HEK293 (cell line): Measurements from ENCODE around the gene MLLT10.
A peak's percentile ranks its signal among the peaks of the same experiment; 100 is the strongest.

ENCODE experiments used
- BCL11B ChIP-seq: fragments of 450-650 bp; formaldehyde crosslinking; IDR thresholded peaks from 2 replicates; pipeline ENCODE4 v1.5.1; 2016; ENCODE audit warnings: low read depth, missing biosample characterization, missing genetic modification characterization
- GLIS1 ChIP-seq: fragments of 450-650 bp; formaldehyde crosslinking; IDR thresholded peaks from 2 replicates; pipeline ENCODE4 v1.5.1; 2016; ENCODE audit warnings: missing biosample characterization, missing genetic modification characterization
- GLIS2 ChIP-seq: fragments of 450-650 bp; formaldehyde crosslinking; IDR thresholded peaks from 2 replicates; pipeline ENCODE4 v1.5.1; 2016; ENCODE audit warnings: missing biosample characterization, missing genetic modification characterization
- INSM2 ChIP-seq: fragments of 450-650 bp; formaldehyde crosslinking; IDR thresholded peaks from 2 replicates; pipeline ENCODE4 v1.5.1; 2016; ENCODE audit warnings: missing biosample characterization, missing genetic modification characterization
- KLF17 ChIP-seq: fragments of 450-650 bp; formaldehyde crosslinking; IDR thresholded peaks from 2 replicates; pipeline ENCODE4 v1.5.1; 2016; ENCODE audit warnings: missing biosample characterization, missing genetic modification characterization
- PRDM1 ChIP-seq: fragments of 450-650 bp; formaldehyde crosslinking; IDR thresholded peaks from 2 replicates; pipeline ENCODE4; 2016; ENCODE audit warnings: missing biosample characterization, missing genetic modification characterization
- PRDM6 ChIP-seq: fragments of 450-650 bp; formaldehyde crosslinking; IDR thresholded peaks from 2 replicates; pipeline ENCODE4 v1.5.1; 2017; ENCODE audit warnings: missing biosample characterization, missing genetic modification characterization
- SP7 ChIP-seq: fragments of 450-650 bp; formaldehyde crosslinking; IDR thresholded peaks from 2 replicates; pipeline ENCODE4 v1.5.1; 2016; ENCODE audit warnings: missing biosample characterization, missing genetic modification characterization
- ZBTB20 ChIP-seq: fragments of 450-650 bp; formaldehyde crosslinking; IDR thresholded peaks from 2 replicates; pipeline ENCODE4 v1.5.1; 2016; ENCODE audit warnings: missing biosample characterization, missing genetic modification characterization
- ZEB2 ChIP-seq: fragments of 450-650 bp; formaldehyde crosslinking; IDR thresholded peaks from 2 replicates; pipeline ENCODE4 v1.5.1; 2016; ENCODE audit warnings: missing biosample characterization, missing genetic modification characterization
- ZFP3 ChIP-seq: fragments of 450-650 bp; formaldehyde crosslinking; IDR thresholded peaks from 2 replicates; pipeline ENCODE4 v1.5.1; 2016; ENCODE audit warnings: low read depth, missing biosample characterization, missing genetic modification characterization
- ZNF112 ChIP-seq: fragments of 450-650 bp; formaldehyde crosslinking; IDR thresholded peaks from 2 replicates; pipeline ENCODE4 v1.5.0; 2017; ENCODE audit warnings: missing biosample characterization, missing genetic modification characterization
- ZNF16 ChIP-seq: fragments of 450-650 bp; formaldehyde crosslinking; IDR thresholded peaks from 2 replicates; pipeline ENCODE4 v1.5.1; 2016; ENCODE audit warnings: low read depth, missing biosample characterization, missing genetic modification characterization
- ZNF274 ChIP-seq, 2 experiments: fragments of 200-500 bp in 1 of 2; fragments of 450-650 bp in 1 of 2; sonication (Bioruptor generic) in 1 of 2; formaldehyde crosslinking in 1 of 2; IDR thresholded peaks; 2 replicates each; pipeline versions ENCODE4 v1.5.1 to v1.6.1; 2014 to 2016; ENCODE audit warnings: borderline replicate concordance in 1 of 2, inconsistent platforms in 1 of 2, low read length in 1 of 2, missing biosample characterization in 1 of 2, missing genetic modification characterization in 1 of 2
- ZNF341 ChIP-seq: fragments of 450-650 bp; formaldehyde crosslinking; IDR thresholded peaks from 2 replicates; pipeline ENCODE4; 2016; ENCODE audit warnings: low read depth, missing biosample characterization, missing genetic modification characterization
- ZNF423 ChIP-seq: fragments of 450-650 bp; formaldehyde crosslinking; IDR thresholded peaks from 2 replicates; pipeline ENCODE4 v1.5.1; 2016; ENCODE audit warnings: missing biosample characterization, missing genetic modification characterization
- ZNF529 ChIP-seq: fragments of 450-650 bp; formaldehyde crosslinking; IDR thresholded peaks from 2 replicates; pipeline ENCODE4 v1.5.1; 2017; ENCODE audit warnings: missing genetic modification characterization, missing biosample characterization; ENCODE audit not compliant: insufficient replicate concordance
- ZNF560 ChIP-seq: fragments of 450-650 bp; formaldehyde crosslinking; IDR thresholded peaks from 2 replicates; pipeline ENCODE4 v1.5.1; 2017; ENCODE audit warnings: missing biosample characterization, missing genetic modification characterization, borderline replicate concordance
- ZNF585B ChIP-seq: fragments of 450-650 bp; formaldehyde crosslinking; IDR thresholded peaks from 2 replicates; pipeline ENCODE4 v1.5.1; 2016; ENCODE audit warnings: missing biosample characterization, missing genetic modification characterization
- ZNF596 ChIP-seq: fragments of 450-650 bp; IDR thresholded peaks from 2 replicates; pipeline ENCODE4 v1.5.0; 2018; ENCODE audit warnings: missing biosample characterization, mild to moderate bottlenecking, missing genetic modification characterization, moderate library complexity
- ZNF610 ChIP-seq: fragments of 450-650 bp; formaldehyde crosslinking; IDR thresholded peaks from 2 replicates; pipeline ENCODE4 v1.5.1; 2016; ENCODE audit warnings: missing biosample characterization, missing genetic modification characterization, borderline replicate concordance
- ZNF623 ChIP-seq: fragments of 450-650 bp; formaldehyde crosslinking; IDR thresholded peaks from 2 replicates; pipeline ENCODE4 v1.5.1; 2016; ENCODE audit warnings: missing biosample characterization, missing genetic modification characterization
- ZNF658 ChIP-seq: fragments of 450-650 bp; formaldehyde crosslinking; IDR thresholded peaks from 2 replicates; pipeline ENCODE4; 2016; ENCODE audit warnings: missing biosample characterization, missing genetic modification characterization
- ZNF785 ChIP-seq: fragments of 450-650 bp; formaldehyde crosslinking; IDR thresholded peaks from 2 replicates; pipeline ENCODE4 v1.5.1; 2016; ENCODE audit warnings: missing biosample characterization, missing genetic modification characterization
- ZXDB ChIP-seq: fragments of 450-650 bp; formaldehyde crosslinking; IDR thresholded peaks from 2 replicates; pipeline ENCODE4 v1.5.1; 2016; ENCODE audit warnings: missing biosample characterization, missing genetic modification characterization
- TF ChIP-seq, protein P1 (sequence below): fragments of 450-650 bp; formaldehyde crosslinking; IDR thresholded peaks from 2 replicates; pipeline ENCODE4 v1.5.1; 2016; ENCODE audit warnings: missing biosample characterization, missing genetic modification characterization
- TF ChIP-seq, protein P2 (sequence below): fragments of 450-650 bp; formaldehyde crosslinking; optimal IDR thresholded peaks from 2 replicates; pipeline ENCODE3; 2016; ENCODE audit warnings: missing biosample characterization, mild to moderate bottlenecking, missing genetic modification characterization
- TF ChIP-seq, protein P3 (sequence below): fragments of 450-650 bp; formaldehyde crosslinking; IDR thresholded peaks from 2 replicates; pipeline ENCODE4 v1.5.1; 2016; ENCODE audit warnings: missing biosample characterization, missing genetic modification characterization
- TF ChIP-seq, protein P4 (sequence below): fragments of 450-650 bp; formaldehyde crosslinking; conservative IDR thresholded peaks from 2 replicates; pipeline ENCODE4 v1.5.1; 2016; ENCODE audit warnings: low read depth, missing biosample characterization, missing genetic modification characterization

Gene MLLT10

GRCh38 chr10:21495752-21496342 lies 38.2 kb upstream of the MLLT10 start (continued):
- TF ChIP-seq BCL11B (tag by site-specific recombination) (peak; percentile 46; the same call in 1 of the 2 replicates), ZNF341 (tag by site-specific recombination) (peak; percentile 88), PRDM1 (tag by site-specific recombination) (0 out of 2 replicates have a peak, but pooled peaks have one; percentile 24), ZNF274 (IDR thresholded peaks at IDR 0.05; ENCODE audit: low read length) (no peak), ZNF274 (tag by site-specific recombination; IDR thresholded peaks at IDR 0.05; ENCODE audit: borderline replicate concordance) (no peak), GLIS2 (tag by site-specific recombination) (peak; percentile 91), ZNF658 (tag by site-specific recombination) (no peak), ZNF112 (no peak), ZNF610 (tag by site-specific recombination) (peak; percentile 77; the same call in 1 of the 2 replicates), ZNF596 (peak; percentile 72), ZNF623 (tag by site-specific recombination) (no peak), INSM2 (0 out of 2 replicates have a peak, but pooled peaks have one; percentile 16), SP7 (tag by site-specific recombination) (peak; percentile 68; the same call in 1 of the 2 replicates), ZNF785 (tag by site-specific recombination) (0 out of 2 replicates have a peak, but pooled peaks have one; percentile 31), ZNF585B (no peak), ZXDB (tag by site-specific recombination) (peak; percentile 46), ZBTB20 (tag by site-specific recombination) (peak; percentile 87), PRDM6 (tag by site-specific recombination) (no peak), ZNF423 (tag by site-specific recombination) (0 out of 2 replicates have a peak, but pooled peaks have one; percentile 26), ZFP3 (tag by site-specific recombination) (no peak), ZNF529 (tag by site-specific recombination) (no peak), KLF17 (tag by site-specific recombination) (no peak; the same call in 1 of the 2 replicates), ZEB2 (tag by site-specific recombination) (peak; percentile 97), ZNF560 (tag by site-specific recombination) (no peak), ZNF16 (tag by site-specific recombination) (no peak), GLIS1 (tag by site-specific recombination) (peak; percentile 66)
- TF ChIP-seq, protein P1, sequence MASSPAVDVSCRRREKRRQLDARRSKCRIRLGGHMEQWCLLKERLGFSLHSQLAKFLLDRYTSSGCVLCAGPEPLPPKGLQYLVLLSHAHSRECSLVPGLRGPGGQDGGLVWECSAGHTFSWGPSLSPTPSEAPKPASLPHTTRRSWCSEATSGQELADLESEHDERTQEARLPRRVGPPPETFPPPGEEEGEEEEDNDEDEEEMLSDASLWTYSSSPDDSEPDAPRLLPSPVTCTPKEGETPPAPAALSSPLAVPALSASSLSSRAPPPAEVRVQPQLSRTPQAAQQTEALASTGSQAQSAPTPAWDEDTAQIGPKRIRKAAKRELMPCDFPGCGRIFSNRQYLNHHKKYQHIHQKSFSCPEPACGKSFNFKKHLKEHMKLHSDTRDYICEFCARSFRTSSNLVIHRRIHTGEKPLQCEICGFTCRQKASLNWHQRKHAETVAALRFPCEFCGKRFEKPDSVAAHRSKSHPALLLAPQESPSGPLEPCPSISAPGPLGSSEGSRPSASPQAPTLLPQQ: peak; percentile 94
- TF ChIP-seq, protein P2, sequence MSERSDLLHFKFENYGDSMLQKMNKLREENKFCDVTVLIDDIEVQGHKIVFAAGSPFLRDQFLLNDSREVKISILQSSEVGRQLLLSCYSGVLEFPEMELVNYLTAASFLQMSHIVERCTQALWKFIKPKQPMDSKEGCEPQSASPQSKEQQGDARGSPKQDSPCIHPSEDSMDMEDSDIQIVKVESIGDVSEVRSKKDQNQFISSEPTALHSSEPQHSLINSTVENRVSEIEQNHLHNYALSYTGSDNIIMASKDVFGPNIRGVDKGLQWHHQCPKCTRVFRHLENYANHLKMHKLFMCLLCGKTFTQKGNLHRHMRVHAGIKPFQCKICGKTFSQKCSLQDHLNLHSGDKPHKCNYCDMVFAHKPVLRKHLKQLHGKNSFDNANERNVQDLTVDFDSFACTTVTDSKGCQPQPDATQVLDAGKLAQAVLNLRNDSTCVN (tag by site-specific recombination): peak; percentile 81
- TF ChIP-seq, protein P3, sequence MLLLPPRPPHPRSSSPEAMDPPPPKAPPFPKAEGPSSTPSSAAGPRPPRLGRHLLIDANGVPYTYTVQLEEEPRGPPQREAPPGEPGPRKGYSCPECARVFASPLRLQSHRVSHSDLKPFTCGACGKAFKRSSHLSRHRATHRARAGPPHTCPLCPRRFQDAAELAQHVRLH (tag by site-specific recombination): no peak
- TF ChIP-seq, protein P4, sequence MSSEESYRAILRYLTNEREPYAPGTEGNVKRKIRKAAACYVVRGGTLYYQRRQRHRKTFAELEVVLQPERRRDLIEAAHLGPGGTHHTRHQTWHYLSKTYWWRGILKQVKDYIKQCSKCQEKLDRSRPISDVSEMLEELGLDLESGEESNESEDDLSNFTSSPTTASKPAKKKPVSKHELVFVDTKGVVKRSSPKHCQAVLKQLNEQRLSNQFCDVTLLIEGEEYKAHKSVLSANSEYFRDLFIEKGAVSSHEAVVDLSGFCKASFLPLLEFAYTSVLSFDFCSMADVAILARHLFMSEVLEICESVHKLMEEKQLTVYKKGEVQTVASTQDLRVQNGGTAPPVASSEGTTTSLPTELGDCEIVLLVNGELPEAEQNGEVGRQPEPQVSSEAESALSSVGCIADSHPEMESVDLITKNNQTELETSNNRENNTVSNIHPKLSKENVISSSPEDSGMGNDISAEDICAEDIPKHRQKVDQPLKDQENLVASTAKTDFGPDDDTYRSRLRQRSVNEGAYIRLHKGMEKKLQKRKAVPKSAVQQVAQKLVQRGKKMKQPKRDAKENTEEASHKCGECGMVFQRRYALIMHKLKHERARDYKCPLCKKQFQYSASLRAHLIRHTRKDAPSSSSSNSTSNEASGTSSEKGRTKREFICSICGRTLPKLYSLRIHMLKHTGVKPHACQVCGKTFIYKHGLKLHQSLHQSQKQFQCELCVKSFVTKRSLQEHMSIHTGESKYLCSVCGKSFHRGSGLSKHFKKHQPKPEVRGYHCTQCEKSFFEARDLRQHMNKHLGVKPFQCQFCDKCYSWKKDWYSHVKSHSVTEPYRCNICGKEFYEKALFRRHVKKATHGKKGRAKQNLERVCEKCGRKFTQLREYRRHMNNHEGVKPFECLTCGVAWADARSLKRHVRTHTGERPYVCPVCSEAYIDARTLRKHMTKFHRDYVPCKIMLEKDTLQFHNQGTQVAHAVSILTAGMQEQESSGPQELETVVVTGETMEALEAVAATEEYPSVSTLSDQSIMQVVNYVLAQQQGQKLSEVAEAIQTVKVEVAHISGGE (tag by site-specific recombination): peak; percentile 59
